GM12801 (cell line): ENCODE measurements around the gene BOK.

ENCODE experiments used
- TF ChIP-seq, protein P1 (sequence below): IDR thresholded peaks from one replicate; pipeline ENCODE4 v1.5.1; 2011; ENCODE audit warnings: control low read depth; ENCODE audit not compliant: insufficient read length; ENCODE audit errors: extremely low read depth

BOK gene

DNA sequence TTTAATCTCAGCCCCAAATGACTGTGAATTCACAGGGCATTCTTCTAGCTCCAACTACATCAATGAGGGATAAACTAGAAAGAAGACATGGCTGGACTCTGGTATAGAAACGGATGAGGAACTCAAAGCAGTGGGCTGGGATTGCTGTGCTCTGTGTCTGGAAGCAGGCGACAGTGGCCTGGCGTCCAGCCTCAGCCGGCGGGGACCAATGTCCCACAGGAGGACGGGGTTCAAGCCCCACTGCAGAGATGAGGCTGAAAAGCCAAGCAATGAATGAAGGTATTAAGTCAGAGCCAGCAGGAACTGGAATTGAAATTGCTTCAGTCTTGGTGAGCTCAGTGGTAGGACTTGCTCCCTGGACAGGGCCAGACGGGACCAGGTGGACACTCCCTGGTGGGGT lies 24.3 kb upstream of the BOK start:
- TF ChIP-seq, protein P1, sequence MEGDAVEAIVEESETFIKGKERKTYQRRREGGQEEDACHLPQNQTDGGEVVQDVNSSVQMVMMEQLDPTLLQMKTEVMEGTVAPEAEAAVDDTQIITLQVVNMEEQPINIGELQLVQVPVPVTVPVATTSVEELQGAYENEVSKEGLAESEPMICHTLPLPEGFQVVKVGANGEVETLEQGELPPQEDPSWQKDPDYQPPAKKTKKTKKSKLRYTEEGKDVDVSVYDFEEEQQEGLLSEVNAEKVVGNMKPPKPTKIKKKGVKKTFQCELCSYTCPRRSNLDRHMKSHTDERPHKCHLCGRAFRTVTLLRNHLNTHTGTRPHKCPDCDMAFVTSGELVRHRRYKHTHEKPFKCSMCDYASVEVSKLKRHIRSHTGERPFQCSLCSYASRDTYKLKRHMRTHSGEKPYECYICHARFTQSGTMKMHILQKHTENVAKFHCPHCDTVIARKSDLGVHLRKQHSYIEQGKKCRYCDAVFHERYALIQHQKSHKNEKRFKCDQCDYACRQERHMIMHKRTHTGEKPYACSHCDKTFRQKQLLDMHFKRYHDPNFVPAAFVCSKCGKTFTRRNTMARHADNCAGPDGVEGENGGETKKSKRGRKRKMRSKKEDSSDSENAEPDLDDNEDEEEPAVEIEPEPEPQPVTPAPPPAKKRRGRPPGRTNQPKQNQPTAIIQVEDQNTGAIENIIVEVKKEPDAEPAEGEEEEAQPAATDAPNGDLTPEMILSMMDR, result no peak

GRCh38 chr2:241534701-241535375 lies 23.7 kb upstream of the BOK start:
- TF ChIP-seq, protein P1, result no peak

DNA sequence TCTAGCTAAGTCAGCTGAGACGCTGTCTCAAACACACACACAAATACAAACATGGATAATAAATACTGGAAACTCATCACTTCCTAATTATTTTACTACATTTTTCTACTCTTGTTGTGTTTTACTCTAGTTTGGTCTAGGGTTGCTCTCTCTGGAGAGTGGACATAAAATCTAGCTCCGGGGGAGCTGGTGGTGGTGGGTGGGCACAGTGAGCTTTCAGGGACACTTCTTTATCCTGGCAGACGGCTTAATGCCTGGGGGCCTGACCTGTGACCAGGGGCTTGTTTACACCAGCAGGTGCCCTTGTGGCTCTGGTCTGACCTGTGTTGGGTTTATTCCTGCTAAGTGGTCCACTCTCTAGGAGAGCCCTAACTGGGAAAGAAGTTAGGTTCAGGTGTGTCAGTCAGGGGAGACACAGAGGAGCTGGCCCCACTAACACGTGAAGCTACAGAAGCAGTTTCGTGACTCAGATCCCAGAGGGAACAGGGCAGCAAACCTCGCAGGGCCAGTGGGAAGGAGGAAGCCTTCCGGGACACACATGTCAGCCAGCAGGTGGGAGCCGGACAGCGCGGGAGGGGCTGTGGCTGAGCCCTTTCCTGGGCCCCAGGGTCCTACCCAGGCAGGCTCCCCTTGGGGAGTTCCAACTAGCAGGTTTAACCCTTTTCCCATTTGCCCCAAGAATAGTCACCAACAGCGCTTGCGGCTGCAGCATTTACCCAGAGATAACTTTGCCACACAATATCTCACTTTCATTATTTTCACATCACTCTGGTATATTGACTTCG lies 22.5 kb upstream of the BOK start:
- TF ChIP-seq, protein P1, result no peak

GRCh38 chr2:241538838-241539615 lies 19.5 kb upstream of the BOK start:
- TF ChIP-seq, protein P1, result no peak

DNA sequence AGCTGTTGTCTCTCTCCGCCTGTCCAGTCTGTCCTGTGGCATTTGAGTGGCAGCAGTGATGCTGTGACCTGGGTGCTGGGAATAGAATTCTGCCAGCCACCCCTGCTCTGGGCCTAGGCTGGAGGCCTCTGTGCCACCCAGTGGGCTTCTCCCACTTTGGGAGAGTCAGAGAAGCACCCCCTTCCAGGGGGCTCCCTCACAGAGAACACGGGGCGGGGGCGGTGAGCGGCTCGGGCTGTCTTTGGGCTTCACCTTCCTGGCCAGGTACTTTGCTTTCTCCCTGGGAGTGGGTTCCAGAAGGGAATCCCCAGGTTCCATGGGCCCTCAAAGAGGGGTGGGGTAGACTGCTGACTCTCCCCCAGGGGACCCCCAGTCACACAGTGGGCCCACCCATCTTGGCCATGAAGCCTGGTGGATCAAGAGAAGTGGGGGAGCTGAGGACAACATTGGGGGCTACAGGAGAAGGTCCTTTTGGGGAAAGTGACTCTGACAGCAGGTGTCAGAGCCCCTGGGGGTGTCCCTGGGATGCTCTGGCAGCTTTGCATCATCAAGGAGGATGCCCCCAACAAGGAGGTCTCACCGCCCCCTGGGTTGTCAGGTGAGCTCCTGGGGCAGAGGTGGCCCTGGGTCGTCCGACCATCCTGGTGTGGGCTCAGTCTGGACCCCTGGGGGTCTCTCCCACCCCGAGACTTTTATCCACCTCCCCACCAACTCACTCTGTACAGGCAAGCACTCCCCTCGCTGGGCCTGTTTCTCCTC lies 18.8 kb upstream of the BOK start:
- TF ChIP-seq, protein P1, result no peak

GRCh38 chr2:241540401-241540770 lies 18.2 kb upstream of the BOK start:
- TF ChIP-seq, protein P1, result no peak
